Neural crest cell (in vitro differentiated cells): ENCODE data around the gene KRT14. TPM values are rescaled to one million over a fixed set of nuclear protein-coding genes. Genes with fewer than 3 reads are reported as not detected.
A peak's percentile ranks its signal among the peaks of the same experiment; 100 is the strongest.
"Not testable (repeated sequence)": the region's sequence is repeated elsewhere in the genome, so short reads cannot be mapped to it uniquely, and the experiment has no call there.

Source experiments
- DNase-seq: peaks from one replicate; pipeline ENCODE4 v3.0.0; 2021; ENCODE audit warnings: low read depth, mixed read lengths, low spot score
- H3K27ac Mint-ChIP-seq: one replicate; pipeline ENCODE4 v1.8.0; 2021; ENCODE audit warnings: mild to moderate bottlenecking, mixed read lengths; ENCODE audit not compliant: unreplicated experiment
- H3K27me3 Mint-ChIP-seq: 2 replicates; pipeline ENCODE4 v1.8.0; 2021; ENCODE audit warnings: low read depth, mild to moderate bottlenecking, mixed read lengths
- H3K36me3 Mint-ChIP-seq: 2 replicates; pipeline ENCODE4 v1.8.0; 2021; ENCODE audit warnings: low read depth, mild to moderate bottlenecking, mixed read lengths
- H3K4me1 Mint-ChIP-seq: 2 replicates; pipeline ENCODE4 v1.8.0; 2021; ENCODE audit warnings: mixed read lengths
- H3K4me3 Mint-ChIP-seq: one replicate; pipeline ENCODE4 v1.8.0; 2021; ENCODE audit warnings: mild to moderate bottlenecking, mixed read lengths
- H3K9me3 Mint-ChIP-seq: 2 replicates; pipeline ENCODE4 v1.8.0; 2021; ENCODE audit warnings: mixed read lengths
- total RNA-seq: library from RNA; stranded (reverse); gene quantifications from 2 replicates; pipeline ENCODE4 v1.2.1, GENCODE V29; 2021
- TF ChIP-seq, protein P1 (sequence below): fragments of 200-600 bp; sonication (generic); conservative IDR thresholded peaks from 2 replicates; pipeline ENCODE4 v1.5.0; 2021; ENCODE audit warnings: antibody characterized with exemption, mild to moderate bottlenecking

The KRT14 gene
- total RNA-seq, 1 donor from 2014 or later = not detected

DNA sequence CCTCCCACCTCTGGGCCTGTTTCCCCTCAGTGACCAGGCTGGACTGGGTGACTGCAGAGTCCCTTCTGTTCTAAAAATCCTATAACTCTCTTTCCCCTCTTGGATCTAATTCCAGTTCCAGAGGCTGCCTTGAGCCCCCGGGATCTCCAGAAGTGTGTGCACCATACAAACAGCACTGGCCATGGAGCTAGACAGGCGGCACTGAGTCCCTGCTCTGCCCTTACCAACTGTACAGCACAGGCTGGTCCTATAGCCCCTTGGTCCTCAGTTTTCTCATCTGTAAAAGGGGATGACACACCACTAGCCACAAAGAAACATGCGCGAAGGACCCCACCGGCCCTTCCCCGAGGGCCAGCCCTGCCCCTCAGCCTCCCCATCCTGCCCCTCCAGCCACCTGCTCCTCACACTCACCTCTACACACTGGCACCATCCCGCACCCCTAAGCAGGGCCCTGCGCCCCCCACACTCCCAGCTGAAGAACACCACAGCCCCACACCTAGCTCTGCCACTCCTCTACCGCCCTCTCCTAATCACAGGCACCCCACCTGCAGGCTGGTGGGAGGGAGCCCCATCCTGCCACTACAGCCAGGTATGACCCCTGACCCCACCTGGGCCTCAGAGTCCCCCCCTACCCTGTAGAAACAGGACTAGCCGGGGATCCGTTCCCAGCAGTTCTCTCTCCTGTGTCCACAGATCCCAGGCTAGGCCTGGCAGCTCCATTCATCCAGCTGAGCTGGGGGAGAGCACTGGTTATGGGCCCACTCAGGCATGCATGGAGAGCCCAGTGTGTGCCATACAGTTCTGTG is 26.8 kb upstream of the KRT14 start:
- Mint-ChIP-seq H3K4me3 (no peak overlapping the region), H3K9me3 (no peaks in the 10 kb centered on the region), H3K4me1 (peaks cover 4% of the 10 kb centered on the region), H3K27ac (no peak overlapping the region), H3K27me3 (peaks cover 13% of the 10 kb centered on the region), H3K36me3 (no peaks in the 10 kb centered on the region)
- no peak for DNase-seq
- TF ChIP-seq, protein P1, sequence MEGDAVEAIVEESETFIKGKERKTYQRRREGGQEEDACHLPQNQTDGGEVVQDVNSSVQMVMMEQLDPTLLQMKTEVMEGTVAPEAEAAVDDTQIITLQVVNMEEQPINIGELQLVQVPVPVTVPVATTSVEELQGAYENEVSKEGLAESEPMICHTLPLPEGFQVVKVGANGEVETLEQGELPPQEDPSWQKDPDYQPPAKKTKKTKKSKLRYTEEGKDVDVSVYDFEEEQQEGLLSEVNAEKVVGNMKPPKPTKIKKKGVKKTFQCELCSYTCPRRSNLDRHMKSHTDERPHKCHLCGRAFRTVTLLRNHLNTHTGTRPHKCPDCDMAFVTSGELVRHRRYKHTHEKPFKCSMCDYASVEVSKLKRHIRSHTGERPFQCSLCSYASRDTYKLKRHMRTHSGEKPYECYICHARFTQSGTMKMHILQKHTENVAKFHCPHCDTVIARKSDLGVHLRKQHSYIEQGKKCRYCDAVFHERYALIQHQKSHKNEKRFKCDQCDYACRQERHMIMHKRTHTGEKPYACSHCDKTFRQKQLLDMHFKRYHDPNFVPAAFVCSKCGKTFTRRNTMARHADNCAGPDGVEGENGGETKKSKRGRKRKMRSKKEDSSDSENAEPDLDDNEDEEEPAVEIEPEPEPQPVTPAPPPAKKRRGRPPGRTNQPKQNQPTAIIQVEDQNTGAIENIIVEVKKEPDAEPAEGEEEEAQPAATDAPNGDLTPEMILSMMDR = no peak

DNA sequence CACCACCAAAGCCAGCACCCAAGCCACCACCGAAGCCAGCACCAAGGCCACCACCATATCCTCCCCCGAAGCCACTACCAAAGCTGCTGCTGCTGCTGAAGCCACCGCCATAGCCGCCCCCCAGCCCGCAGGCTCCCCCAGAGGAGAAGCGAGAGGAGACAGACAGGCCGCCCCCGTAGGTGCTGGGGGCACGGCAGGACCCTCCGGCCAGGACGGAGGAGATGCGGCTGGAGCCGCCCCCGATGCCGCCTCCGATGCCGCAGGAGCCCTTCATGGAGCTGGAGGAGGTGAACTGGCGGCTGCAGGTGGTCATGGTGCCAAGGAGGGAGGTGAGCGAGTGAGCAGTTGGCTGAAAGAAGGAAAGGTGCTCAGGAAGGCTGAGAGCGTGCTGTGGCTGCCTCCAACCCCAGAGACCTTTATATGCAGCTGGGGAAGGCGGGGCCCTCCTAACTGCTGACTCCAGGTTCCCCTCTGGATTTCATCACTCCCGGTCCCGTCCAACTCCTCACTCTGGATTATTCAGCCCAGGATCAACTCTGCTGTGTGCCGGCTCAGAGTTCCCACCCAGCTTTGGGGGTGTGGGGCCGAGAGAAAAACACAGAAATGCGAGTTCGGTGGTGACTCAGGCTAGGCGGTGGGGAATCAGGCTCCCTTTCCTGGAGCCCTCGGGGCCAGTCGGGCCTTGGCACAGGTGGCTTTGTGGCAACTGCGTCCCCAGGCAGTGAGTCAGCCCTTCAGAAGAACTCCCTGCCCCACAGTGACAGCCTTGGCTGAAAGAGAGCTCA is 25.9 kb upstream of the KRT14 start, which contains the start of gene KRT16:
TSS of gene KRT16 (minus strand) at position 392 of the 785 bp plus-strand sequence. CDS start at position 313, 79 bp downstream.
- not testable (repeated sequence) for H3K4me3 Mint-ChIP-seq, H3K9me3 Mint-ChIP-seq, H3K27ac Mint-ChIP-seq, DNase-seq, H3K36me3 Mint-ChIP-seq, H3K4me1 Mint-ChIP-seq
- peaks cover 13% of the 10 kb centered on the region for H3K27me3 Mint-ChIP-seq

DNA sequence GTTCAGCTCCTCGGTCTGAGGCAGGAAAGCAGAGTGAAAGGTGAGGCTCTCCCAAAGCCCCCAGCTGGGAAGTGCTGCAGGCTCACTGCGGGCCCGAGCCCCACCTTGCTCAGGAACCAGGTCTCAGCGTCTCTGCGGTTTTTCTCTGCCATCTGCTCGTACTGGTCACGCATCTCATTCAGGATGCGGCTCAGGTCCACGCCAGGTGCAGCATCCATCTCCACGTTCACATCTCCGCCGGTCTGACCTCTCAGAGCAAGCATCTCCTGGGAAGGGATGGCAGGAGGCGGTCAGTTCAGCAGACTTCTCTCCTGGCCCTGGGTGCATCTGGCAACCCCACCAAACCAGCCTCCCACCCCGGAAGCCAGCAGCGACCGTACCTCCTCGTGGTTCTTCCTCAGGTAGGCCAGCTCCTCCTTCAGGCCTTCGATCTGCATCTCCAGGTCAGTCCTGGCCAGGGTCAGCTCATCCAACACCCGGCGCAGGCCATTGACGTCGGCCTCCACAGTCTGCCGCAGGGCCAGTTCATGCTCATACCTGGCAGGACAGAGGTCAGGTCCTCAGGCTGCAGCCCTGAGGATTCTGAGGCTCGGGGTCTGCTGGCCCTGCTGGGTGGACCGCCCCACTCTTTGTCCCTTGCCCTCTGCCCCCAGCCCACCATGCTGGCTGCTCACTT is 24.4 kb upstream of the KRT14 start:
- DNase-seq = no peak
- Mint-ChIP-seq H3K27me3 (peaks cover 16% of the 10 kb centered on the region), H3K36me3 (peaks cover 6% of the 10 kb centered on the region), H3K4me1 (peaks cover 4% of the 10 kb centered on the region), H3K27ac (no peak overlapping the region), H3K4me3 (no peak overlapping the region), H3K9me3 (peaks cover 11% of the 10 kb centered on the region)
- TF ChIP-seq, protein P1 = no peak

DNA sequence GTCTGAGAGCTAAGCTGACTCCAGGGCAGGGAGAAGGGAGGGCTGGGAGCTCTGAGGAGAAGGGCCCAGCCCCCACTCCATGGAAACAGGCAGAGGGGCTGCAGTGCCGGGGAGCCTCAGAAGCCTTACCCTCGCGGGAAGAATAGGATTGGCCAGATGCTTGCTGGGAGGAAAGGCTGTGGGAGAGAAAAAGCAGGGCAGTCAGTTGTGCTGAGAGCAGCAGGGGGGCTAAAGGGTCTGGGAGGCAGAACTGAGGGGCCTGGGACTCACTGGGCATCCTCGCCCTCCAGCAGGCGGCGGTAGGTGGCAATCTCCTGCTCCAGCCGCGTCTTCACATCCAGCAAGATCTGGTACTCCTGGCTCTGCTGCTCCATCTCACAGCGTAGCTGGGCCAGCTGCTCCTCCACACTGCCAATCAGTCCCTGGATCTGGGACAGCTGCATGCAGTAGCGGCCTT is 23.4 kb upstream of the KRT14 start:
- DNase-seq = peak; percentile 38
- H3K27ac Mint-ChIP-seq, H3K36me3 Mint-ChIP-seq, H3K4me1 Mint-ChIP-seq, H3K4me3 Mint-ChIP-seq: not testable (repeated sequence)
- TF ChIP-seq, protein P1 = peak; percentile 47
- peaks cover 15% of the 10 kb centered on the region for H3K9me3 Mint-ChIP-seq
- H3K27me3 Mint-ChIP-seq = peaks cover 20% of the 10 kb centered on the region

DNA sequence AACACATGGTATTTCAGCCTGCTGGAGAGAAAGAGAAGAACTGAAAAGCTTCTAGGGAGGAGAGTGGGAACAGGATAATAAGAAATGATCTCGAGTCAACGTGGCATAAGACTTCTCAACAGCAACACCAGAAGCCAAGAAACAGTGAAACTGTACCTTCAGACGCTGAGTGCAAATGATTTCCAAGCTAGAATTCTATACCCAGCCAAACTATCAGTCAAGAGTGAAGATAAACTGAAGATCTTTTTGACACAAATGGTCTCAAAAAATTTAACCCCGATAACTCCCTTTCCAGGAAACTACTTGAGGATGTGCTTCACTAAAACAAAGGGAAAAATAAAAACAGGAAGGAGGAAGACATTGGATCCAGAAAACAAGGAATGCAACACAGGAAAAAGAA is 20.2 kb upstream of the KRT14 start:
- Mint-ChIP-seq H3K27me3 (peaks cover 20% of the 10 kb centered on the region), H3K4me1 (peaks cover 11% of the 10 kb centered on the region), H3K9me3 (peaks cover 15% of the 10 kb centered on the region)
- DNase-seq, H3K36me3 Mint-ChIP-seq, H3K27ac Mint-ChIP-seq, H3K4me3 Mint-ChIP-seq: not testable (repeated sequence)

DNA sequence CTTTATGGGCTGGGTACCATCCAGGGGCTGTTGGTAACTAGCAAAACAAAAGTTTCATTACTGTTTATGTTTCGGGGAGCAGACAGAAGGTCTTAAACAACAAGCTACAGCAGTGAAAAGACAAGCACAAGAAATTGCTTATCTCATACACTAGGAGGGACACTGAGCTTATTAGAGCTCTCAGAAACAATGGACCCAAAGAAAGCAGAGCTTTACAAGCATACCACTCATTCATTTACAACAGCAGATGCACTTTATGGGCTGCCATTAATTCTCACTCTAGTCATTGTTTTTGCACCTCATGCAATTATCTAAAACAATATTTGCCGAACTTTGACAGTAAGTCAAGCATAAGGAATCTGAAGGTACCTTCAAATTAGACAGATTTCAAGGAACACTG is 15.8 kb upstream of the KRT14 start:
- Mint-ChIP-seq H3K4me1 (peaks cover 7% of the 10 kb centered on the region), H3K4me3 (no peak overlapping the region), H3K27me3 (peaks cover 7% of the 10 kb centered on the region), H3K36me3 (peaks cover 6% of the 10 kb centered on the region), H3K27ac (no peak overlapping the region), H3K9me3 (peaks cover 13% of the 10 kb centered on the region)
- TF ChIP-seq, protein P1 = no peak
- DNase-seq = no peak
